Measurements from ENCODE around the gene SEMA4C. TPM values are rescaled to one million over a fixed set of nuclear protein-coding genes. Genes with fewer than 3 reads are reported as not detected.

SEMA4C gene
- 10 to 100 TPM; 23.5 to 42.7 (median 30.2) TPM for total RNA-seq

- TF ChIP-seq POLR2A (IDR thresholded peaks at IDR 0.05) = no peak
- TF ChIP-seq CTCF (IDR thresholded peaks at IDR 0.05) = no peak
- 0 to 1% methylated on average over 52 to 53 of the region's 93 CpGs for WGBS, 2 donors
- peak in 1 of 2 donors; percentile 91 for DNase-seq (ENCODE audit: low spot score in 2 of 2)
- H3K4me3 ChIP-seq (ENCODE audit: low read depth, poor library complexity, severe bottlenecking) = peak within 1 kb of the TSS; percentile 74
- intact Hi-C loops (cut with DNase I; ENCODE audit: low total_unique reads) = no loop called here
These were observed at the start of gene SEMA4C for GRCh38 chr2:96869822-96870625. SEMA4C (minus strand) TSS chr2:96870080; CDS start chr2:96867886, 2,194 bp downstream.

GRCh38 chr2:96918754-96919550 lies 49.1 kb upstream of the SEMA4C start:
- WGBS, 2 donors = 91 to 94% methylated on average over 19 of the region's 19 CpGs
- H3K4me3 ChIP-seq (ENCODE audit: low read depth, poor library complexity, severe bottlenecking) = no peak overlapping the region
- intact Hi-C loops (cut with DNase I; ENCODE audit: low total_unique reads) = no loop called here
- no peak for TF ChIP-seq POLR2A (IDR thresholded peaks at IDR 0.05)
- TF ChIP-seq CTCF (IDR thresholded peaks at IDR 0.05) = no peak
- DNase-seq (ENCODE audit: low spot score in 2 of 2) = no peak

- no peak for DNase-seq (ENCODE audit: low spot score in 2 of 2)
- no peak for TF ChIP-seq CTCF (IDR thresholded peaks at IDR 0.05)
- TF ChIP-seq POLR2A (IDR thresholded peaks at IDR 0.05) = no peak
- no peak overlapping the region for H3K4me3 ChIP-seq (ENCODE audit: low read depth, poor library complexity, severe bottlenecking)
- intact Hi-C loops (cut with DNase I; ENCODE audit: low total_unique reads) = no loop called here
These were observed 48.3 kb upstream of the SEMA4C start for GRCh38 chr2:96918092-96918753.

- intact Hi-C loops (cut with DNase I; ENCODE audit: low total_unique reads) = no loop called here
- WGBS, 2 donors = 52 to 58% methylated on average over 22 of the region's 22 CpGs
- no peak for DNase-seq (ENCODE audit: low spot score in 2 of 2)
- no peak for TF ChIP-seq CTCF (IDR thresholded peaks at IDR 0.05)
- no peak for TF ChIP-seq POLR2A (IDR thresholded peaks at IDR 0.05)
- no peak overlapping the region for H3K4me3 ChIP-seq (ENCODE audit: low read depth, poor library complexity, severe bottlenecking)
These were observed 47.0 kb upstream of the SEMA4C start for GRCh38 chr2:96916646-96917543.

- 72 to 73% methylated on average over 10 of the region's 10 CpGs for WGBS, 2 donors
- no peak overlapping the region for H3K4me3 ChIP-seq (ENCODE audit: low read depth, poor library complexity, severe bottlenecking)
- TF ChIP-seq POLR2A (IDR thresholded peaks at IDR 0.05) (no peak), CTCF (IDR thresholded peaks at IDR 0.05) (no peak)
- intact Hi-C loops (cut with DNase I; ENCODE audit: low total_unique reads) = no loop called here
- DNase-seq (ENCODE audit: low spot score in 2 of 2) = no peak
These were observed 46.3 kb upstream of the SEMA4C start for GRCh38 chr2:96916156-96916630.

Measured in lower leg skin (tissue), 4 donors.